Neural crest cell (in vitro differentiated cells): ENCODE results near the gene GFOD1. TPM values are rescaled to one million over a fixed set of nuclear protein-coding genes. Genes with fewer than 3 reads are reported as not detected.

Experiments used
- DNase-seq: peaks from one replicate; pipeline ENCODE4 v3.0.0; 2021; ENCODE audit warnings: low read depth, mixed read lengths, low spot score
- H3K27ac Mint-ChIP-seq: one replicate; pipeline ENCODE4 v1.8.0; 2021; ENCODE audit warnings: mild to moderate bottlenecking, mixed read lengths; ENCODE audit not compliant: unreplicated experiment
- H3K27me3 Mint-ChIP-seq: 2 replicates; pipeline ENCODE4 v1.8.0; 2021; ENCODE audit warnings: low read depth, mild to moderate bottlenecking, mixed read lengths
- H3K36me3 Mint-ChIP-seq: 2 replicates; pipeline ENCODE4 v1.8.0; 2021; ENCODE audit warnings: low read depth, mild to moderate bottlenecking, mixed read lengths
- H3K4me1 Mint-ChIP-seq: 2 replicates; pipeline ENCODE4 v1.8.0; 2021; ENCODE audit warnings: mixed read lengths
- H3K4me3 Mint-ChIP-seq: one replicate; pipeline ENCODE4 v1.8.0; 2021; ENCODE audit warnings: mild to moderate bottlenecking, mixed read lengths
- H3K9me3 Mint-ChIP-seq: 2 replicates; pipeline ENCODE4 v1.8.0; 2021; ENCODE audit warnings: mixed read lengths
- total RNA-seq: library from RNA; stranded (reverse); gene quantifications from 2 replicates; pipeline ENCODE4 v1.2.1, GENCODE V29; 2021
- TF ChIP-seq, protein P1 (sequence below): fragments of 200-600 bp; sonication (generic); conservative IDR thresholded peaks from 2 replicates; pipeline ENCODE4 v1.5.0; 2021; ENCODE audit warnings: antibody characterized with exemption, mild to moderate bottlenecking

The GFOD1 gene
- total RNA-seq, 1 donor from 2014 or later: 2.2 TPM

DNA sequence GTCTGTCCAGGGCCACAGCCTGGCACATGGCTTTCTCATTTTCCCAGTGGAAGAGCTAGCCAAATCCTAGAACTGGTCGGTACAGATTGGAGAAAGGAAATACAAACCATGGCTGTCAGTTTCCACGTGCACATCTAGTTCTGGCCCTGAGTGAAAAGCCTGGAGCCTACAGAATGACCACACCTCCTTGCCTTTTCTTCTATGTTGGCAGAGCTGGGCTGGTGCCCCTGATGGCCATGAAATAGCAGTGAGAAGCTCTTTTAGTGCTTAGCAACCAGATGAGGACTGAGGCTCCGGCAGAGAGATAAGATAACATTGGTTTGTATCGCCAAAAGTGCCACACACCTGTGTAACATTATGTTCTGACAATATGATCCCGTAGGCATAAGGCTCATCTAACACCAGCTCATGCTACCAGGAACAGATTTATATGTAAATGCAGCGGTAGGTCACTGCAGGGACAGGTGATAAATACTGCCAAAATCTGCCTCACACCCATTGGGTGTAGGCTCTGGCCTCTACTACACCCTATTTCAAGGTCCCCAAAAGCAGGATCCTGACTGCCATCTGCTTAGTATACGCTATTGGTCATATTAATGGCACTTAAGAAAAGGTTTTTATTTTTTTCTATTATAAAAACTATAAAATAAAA is 119.2 kb downstream of the GFOD1 start:
- no peaks in the 10 kb centered on the region for H3K27me3 Mint-ChIP-seq
- TF ChIP-seq, protein P1, sequence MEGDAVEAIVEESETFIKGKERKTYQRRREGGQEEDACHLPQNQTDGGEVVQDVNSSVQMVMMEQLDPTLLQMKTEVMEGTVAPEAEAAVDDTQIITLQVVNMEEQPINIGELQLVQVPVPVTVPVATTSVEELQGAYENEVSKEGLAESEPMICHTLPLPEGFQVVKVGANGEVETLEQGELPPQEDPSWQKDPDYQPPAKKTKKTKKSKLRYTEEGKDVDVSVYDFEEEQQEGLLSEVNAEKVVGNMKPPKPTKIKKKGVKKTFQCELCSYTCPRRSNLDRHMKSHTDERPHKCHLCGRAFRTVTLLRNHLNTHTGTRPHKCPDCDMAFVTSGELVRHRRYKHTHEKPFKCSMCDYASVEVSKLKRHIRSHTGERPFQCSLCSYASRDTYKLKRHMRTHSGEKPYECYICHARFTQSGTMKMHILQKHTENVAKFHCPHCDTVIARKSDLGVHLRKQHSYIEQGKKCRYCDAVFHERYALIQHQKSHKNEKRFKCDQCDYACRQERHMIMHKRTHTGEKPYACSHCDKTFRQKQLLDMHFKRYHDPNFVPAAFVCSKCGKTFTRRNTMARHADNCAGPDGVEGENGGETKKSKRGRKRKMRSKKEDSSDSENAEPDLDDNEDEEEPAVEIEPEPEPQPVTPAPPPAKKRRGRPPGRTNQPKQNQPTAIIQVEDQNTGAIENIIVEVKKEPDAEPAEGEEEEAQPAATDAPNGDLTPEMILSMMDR: no peak
- no peaks in the 10 kb centered on the region for H3K9me3 Mint-ChIP-seq
- no peak for DNase-seq
- no peak overlapping the region for H3K4me3 Mint-ChIP-seq
- H3K27ac Mint-ChIP-seq: no peak overlapping the region
- no peaks in the 10 kb centered on the region for H3K36me3 Mint-ChIP-seq
- H3K4me1 Mint-ChIP-seq: peaks cover 32% of the 10 kb centered on the region

DNA sequence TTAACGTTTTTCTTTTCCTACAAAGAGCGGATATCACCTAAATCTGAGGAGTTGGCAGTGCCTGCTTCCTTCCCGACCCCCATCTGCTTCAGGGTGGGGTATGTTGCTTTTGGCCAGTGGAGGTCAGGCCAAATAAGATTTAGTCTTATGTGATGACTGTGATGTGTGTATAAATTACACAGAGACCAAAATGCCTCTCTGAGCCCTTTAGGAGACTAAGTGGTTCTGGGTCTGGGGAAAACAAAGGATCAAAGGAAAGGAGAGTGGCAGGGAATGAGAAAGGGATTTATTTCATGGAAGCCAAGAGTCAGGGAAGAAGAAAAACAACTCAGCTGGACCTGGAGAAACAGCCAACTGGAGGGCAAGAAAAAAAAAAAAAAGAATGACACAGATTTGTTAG is 120.0 kb downstream of the GFOD1 start:
- H3K27ac Mint-ChIP-seq: no peak overlapping the region
- no peaks in the 10 kb centered on the region for H3K36me3 Mint-ChIP-seq
- no peaks in the 10 kb centered on the region for H3K9me3 Mint-ChIP-seq
- H3K4me1 Mint-ChIP-seq: peaks cover 33% of the 10 kb centered on the region
- no peaks in the 10 kb centered on the region for H3K27me3 Mint-ChIP-seq
- DNase-seq: no peak
- H3K4me3 Mint-ChIP-seq: no peak overlapping the region
- TF ChIP-seq, protein P1: no peak

DNA sequence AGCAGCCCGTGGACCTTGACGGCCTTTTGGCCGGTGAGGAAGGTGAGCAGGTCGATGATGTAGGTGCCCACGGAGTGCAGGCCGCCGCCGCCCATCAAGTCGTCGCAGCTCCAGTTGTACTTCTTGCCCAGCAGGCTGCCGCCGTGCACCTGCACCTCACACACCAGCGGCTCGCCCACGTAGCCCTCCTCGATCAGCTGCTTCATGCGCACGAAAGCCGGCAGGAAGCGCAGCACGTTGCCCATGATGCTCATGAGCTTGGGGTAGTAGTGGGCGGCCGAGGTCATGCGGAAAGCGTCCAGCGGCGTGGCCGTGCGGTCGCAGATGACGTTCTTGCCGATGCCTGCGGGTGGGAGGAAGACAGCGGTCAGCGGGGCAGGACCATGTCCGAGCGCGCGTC is 122.1 kb downstream of the GFOD1 start:
- Mint-ChIP-seq H3K36me3 (no peaks in the 10 kb centered on the region), H3K9me3 (no peaks in the 10 kb centered on the region), H3K27me3 (no peaks in the 10 kb centered on the region), H3K27ac (no peak overlapping the region), H3K4me3 (no peak overlapping the region), H3K4me1 (peaks cover 19% of the 10 kb centered on the region)
- DNase-seq: no peak
- TF ChIP-seq, protein P1: no peak

DNA sequence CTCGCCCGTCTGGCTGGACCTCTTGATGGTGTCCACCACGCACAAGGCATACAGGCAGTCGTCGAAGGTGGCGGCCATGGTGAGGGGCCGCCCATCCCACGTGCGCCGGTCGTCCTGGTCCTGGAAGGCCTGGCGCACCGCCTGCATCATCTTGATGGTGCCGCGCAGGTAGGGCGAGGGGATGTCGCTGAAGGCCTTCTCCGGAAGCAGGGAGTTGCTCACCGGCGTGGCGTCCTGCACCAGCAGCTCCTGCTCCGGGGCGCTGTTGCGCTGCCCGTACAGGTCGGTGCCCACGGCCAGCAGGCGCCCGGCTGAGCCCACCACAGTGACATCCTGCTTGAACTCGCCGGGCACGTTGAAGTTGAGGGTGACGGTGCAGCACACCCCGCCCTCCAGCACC is 122.6 kb downstream of the GFOD1 start:
- TF ChIP-seq, protein P1: no peak
- no peak overlapping the region for H3K4me3 Mint-ChIP-seq
- peaks cover 19% of the 10 kb centered on the region for H3K4me1 Mint-ChIP-seq
- no peak for DNase-seq
- no peaks in the 10 kb centered on the region for H3K36me3 Mint-ChIP-seq
- H3K9me3 Mint-ChIP-seq: no peaks in the 10 kb centered on the region
- no peaks in the 10 kb centered on the region for H3K27me3 Mint-ChIP-seq
- H3K27ac Mint-ChIP-seq: no peak overlapping the region

DNA sequence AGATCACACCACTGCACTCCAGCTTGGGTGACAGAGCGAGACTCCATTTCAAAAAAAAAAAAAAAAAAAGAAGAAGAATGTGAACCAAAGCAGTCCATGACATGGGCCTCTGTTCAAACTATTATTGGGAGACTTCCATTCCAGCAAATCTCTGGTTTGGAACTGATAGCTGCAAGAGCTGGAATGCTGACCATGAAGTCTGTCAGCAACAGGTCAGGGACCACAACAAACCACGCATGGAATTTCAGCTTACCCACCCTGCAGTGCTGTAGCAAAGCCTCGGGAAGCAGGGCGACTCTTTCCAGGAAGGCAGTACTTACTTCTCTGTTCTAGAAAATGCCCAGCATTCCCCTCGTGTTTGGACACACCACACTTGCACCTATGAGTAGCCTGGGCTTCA is 125.0 kb downstream of the GFOD1 start:
- H3K27ac Mint-ChIP-seq: no peak overlapping the region
- TF ChIP-seq, protein P1: no peak
- no peaks in the 10 kb centered on the region for H3K36me3 Mint-ChIP-seq
- no peaks in the 10 kb centered on the region for H3K9me3 Mint-ChIP-seq
- DNase-seq: no peak
- peaks cover 2% of the 10 kb centered on the region for H3K27me3 Mint-ChIP-seq
- H3K4me1 Mint-ChIP-seq: peaks cover 21% of the 10 kb centered on the region
- H3K4me3 Mint-ChIP-seq: no peak overlapping the region
